Measurements from ENCODE around the gene R3HDM4. TPM values are rescaled to one million over a fixed set of nuclear protein-coding genes. Genes with fewer than 3 reads are reported as not detected.

R3HDM4 gene
- total RNA-seq, 1 donor from 2014 or later, result 57.9 TPM

DNA sequence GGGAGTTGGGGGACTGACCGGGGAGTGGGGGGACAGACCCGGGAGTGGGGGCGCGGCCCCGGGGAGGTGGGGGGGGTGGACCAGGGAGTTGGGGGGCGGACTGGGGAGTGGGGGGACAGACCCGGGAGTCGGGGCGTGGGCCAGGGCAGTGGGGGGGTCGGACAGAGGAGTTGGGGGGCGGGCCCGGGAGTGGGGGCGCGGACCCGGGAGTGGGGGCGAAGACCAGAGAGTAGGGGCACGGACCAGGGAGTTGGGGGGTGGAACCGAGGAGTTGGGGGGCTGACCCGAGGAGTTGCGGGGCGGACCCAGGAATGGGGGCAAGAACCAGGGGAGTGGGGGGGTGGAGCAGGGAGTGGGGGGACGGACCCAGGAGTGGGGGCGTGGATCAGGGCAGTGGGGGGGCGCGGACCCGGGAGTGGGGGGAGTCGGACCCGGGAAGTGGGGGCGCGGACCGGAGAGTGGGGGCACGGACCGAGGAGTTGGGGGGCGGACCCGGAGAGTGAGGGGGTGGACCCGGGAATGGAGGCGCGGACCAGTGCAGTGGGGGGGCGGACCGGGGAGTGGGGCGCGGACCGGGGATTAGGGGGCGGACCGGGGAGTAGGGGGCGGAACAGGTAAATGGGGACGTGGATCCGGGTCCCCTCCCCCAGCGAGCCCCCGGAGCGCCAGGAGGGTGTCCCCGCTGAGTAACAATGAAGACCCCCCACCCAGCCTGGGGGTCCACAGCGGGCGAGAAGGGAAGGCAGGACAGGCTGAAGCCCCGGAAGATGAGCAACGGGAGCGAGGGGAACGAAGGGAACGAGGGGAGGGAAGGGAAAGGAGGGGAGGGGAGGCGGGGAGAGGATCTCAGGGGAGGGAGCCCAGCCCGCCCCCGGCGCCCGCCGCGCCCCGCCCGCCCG, 589 bp downstream of the R3HDM4 start:
- Histone ChIP-seq H3K4me1 (ENCODE audit: insufficient read depth, low read length) (peaks cover 20% of the 10 kb centered on the region), H3K4me3 (ENCODE audit: insufficient read depth, low read depth, low read length) (peak overlapping the region; percentile 68), H4K20me1 (ENCODE audit: insufficient read depth, low read length) (peaks cover 30% of the 10 kb centered on the region), H3K79me2 (ENCODE audit: insufficient read depth, low read length) (peaks cover 31% of the 10 kb centered on the region), H3K9ac (ENCODE audit: low read length) (peak overlapping the region; percentile 88), H3K27me3 (ENCODE audit: insufficient read depth, low read length) (peaks cover under 1% of the 10 kb centered on the region), H3K4me2 (ENCODE audit: low read length) (peak overlapping the region; percentile 88), H3K36me3 (ENCODE audit: insufficient read depth, low read length) (no peaks in the 10 kb centered on the region), H3K27ac (ENCODE audit: low read depth, low read length) (peak overlapping the region; percentile 65), H2AFZ (ENCODE audit: low read depth, low read length) (no peak overlapping the region), H3K9me3 (ENCODE audit: insufficient read depth, low read depth, low read length) (no peaks in the 10 kb centered on the region)
- no peak for TF ChIP-seq EZH2 (IDR thresholded peaks at IDR 0.05; ENCODE audit: insufficient read depth, low read length)
- TF ChIP-seq, protein P1, sequence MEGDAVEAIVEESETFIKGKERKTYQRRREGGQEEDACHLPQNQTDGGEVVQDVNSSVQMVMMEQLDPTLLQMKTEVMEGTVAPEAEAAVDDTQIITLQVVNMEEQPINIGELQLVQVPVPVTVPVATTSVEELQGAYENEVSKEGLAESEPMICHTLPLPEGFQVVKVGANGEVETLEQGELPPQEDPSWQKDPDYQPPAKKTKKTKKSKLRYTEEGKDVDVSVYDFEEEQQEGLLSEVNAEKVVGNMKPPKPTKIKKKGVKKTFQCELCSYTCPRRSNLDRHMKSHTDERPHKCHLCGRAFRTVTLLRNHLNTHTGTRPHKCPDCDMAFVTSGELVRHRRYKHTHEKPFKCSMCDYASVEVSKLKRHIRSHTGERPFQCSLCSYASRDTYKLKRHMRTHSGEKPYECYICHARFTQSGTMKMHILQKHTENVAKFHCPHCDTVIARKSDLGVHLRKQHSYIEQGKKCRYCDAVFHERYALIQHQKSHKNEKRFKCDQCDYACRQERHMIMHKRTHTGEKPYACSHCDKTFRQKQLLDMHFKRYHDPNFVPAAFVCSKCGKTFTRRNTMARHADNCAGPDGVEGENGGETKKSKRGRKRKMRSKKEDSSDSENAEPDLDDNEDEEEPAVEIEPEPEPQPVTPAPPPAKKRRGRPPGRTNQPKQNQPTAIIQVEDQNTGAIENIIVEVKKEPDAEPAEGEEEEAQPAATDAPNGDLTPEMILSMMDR (IDR thresholded peaks at IDR 0.05; ENCODE audit: insufficient read depth, low read depth, low read length), result no peak
- peaks cover 2% of the 10 kb centered on the region for H3K27me3 Mint-ChIP-seq (ENCODE audit: low read depth, unreplicated experiment)
- FAIRE-seq (no peak), DNase-seq (ENCODE audit: low read depth) (no peak)
- H3K4me1 Mint-ChIP-seq (ENCODE audit: low read depth, unreplicated experiment), result peaks cover 5% of the 10 kb centered on the region
- no peaks in the 10 kb centered on the region for H3K9me3 Mint-ChIP-seq (ENCODE audit: unreplicated experiment)
- H3K4me3 Mint-ChIP-seq (ENCODE audit: unreplicated experiment), result peak overlapping the region; percentile 79
- no peak overlapping the region for H3K27ac Mint-ChIP-seq (ENCODE audit: unreplicated experiment)
- peaks cover 2% of the 10 kb centered on the region for H3K36me3 Mint-ChIP-seq (ENCODE audit: low read depth, unreplicated experiment)

DNA sequence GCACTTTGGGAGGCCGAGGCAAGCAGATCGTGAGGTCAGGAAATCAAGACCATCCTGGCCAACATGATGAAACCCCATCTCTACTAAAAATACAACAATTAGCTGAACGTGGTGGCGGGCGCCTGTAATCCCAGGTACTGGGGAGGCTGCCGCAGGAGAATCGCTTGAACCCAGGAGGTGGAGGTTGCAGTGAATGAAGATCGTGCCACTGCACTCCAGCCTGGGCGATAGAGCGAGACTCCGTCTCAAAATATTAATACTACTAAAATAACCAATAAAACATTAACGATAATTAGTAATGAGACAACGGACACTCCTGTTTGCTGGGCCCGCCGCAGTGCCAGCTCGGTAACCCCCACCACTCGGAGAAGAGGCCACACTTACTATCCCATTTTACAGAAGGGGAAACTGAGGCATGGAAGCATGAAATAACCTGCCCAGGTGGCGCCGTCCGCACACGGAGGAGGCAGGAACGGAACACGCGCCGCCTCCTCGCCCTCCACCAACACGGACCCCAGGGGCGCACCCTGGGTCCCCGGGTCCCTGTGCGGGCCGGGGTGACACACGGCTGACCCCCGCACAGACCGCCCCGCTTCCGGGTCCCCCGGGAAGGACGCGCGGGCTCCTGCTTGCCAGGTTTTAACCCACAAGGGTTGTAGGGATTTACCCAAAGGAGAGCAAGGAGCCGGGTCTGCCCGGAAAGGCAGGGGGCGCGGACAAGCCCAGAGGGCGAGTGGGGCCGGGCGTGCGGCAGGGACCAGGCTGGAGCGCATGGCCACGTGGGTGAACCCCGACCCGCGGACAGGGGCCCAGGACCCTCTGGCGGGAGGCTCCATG, 1.6 kb downstream of the R3HDM4 start:
- no peak overlapping the region for H3K9ac ChIP-seq (ENCODE audit: low read length)
- Mint-ChIP-seq H3K36me3 (ENCODE audit: low read depth, unreplicated experiment) (peaks cover 2% of the 10 kb centered on the region), H3K4me3 (ENCODE audit: unreplicated experiment) (peak overlapping the region; percentile 85), H3K9me3 (ENCODE audit: unreplicated experiment) (no peaks in the 10 kb centered on the region), H3K27me3 (ENCODE audit: low read depth, unreplicated experiment) (peaks cover 2% of the 10 kb centered on the region), H3K27ac (ENCODE audit: unreplicated experiment) (no peak overlapping the region), H3K4me1 (ENCODE audit: low read depth, unreplicated experiment) (peaks cover 5% of the 10 kb centered on the region)
- DNase-seq (ENCODE audit: low read depth), result no peak
- no peaks in the 10 kb centered on the region for H3K9me3 ChIP-seq (ENCODE audit: insufficient read depth, low read depth, low read length)
- no peak overlapping the region for H2AFZ ChIP-seq (ENCODE audit: low read depth, low read length)
- peak overlapping the region; percentile 1 for H3K4me3 ChIP-seq (ENCODE audit: insufficient read depth, low read depth, low read length)
- no peak overlapping the region for H3K27ac ChIP-seq (ENCODE audit: low read depth, low read length)
- no peak for TF ChIP-seq EZH2 (IDR thresholded peaks at IDR 0.05; ENCODE audit: insufficient read depth, low read length)
- TF ChIP-seq, protein P1 (IDR thresholded peaks at IDR 0.05; ENCODE audit: insufficient read depth, low read depth, low read length), result no peak
- no peaks in the 10 kb centered on the region for H3K36me3 ChIP-seq (ENCODE audit: insufficient read depth, low read length)
- peak overlapping the region; percentile 44 for H3K4me2 ChIP-seq (ENCODE audit: low read length)
- H3K79me2 ChIP-seq (ENCODE audit: insufficient read depth, low read length), result peaks cover 40% of the 10 kb centered on the region
- no peak for FAIRE-seq
- peaks cover 40% of the 10 kb centered on the region for H4K20me1 ChIP-seq (ENCODE audit: insufficient read depth, low read length)
- H3K4me1 ChIP-seq (ENCODE audit: insufficient read depth, low read length), result peaks cover 16% of the 10 kb centered on the region
- no peaks in the 10 kb centered on the region for H3K27me3 ChIP-seq (ENCODE audit: insufficient read depth, low read length)
